ENCODE data around the gene SLC39A1.

- peak in 1 of 5 experiments; percentile 13 for TF ChIP-seq CTCF (IDR thresholded peaks at IDR 0.05)
- TF ChIP-seq POLR2AphosphoS5 (IDR thresholded peaks at IDR 0.05), result no peak
- TF ChIP-seq POLR2A (IDR thresholded peaks at IDR 0.05), result no peak
- TF ChIP-seq EP300 (IDR thresholded peaks at IDR 0.05; ENCODE audit: low read depth), result no peak
Observed at GRCh38 chr1:153919876-153920852, 43.2 kb downstream of the SLC39A1 start.

Data from transverse colon (tissue), 4 donors.